IPS-20b (cell line): ENCODE results near the gene EXOG.

Source experiments
- H3K27ac ChIP-seq: one replicate; pipeline ENCODE4 v1.5.1; 2013; ENCODE audit warnings: low read length
- H3K27me3 ChIP-seq: 2 replicates; pipeline ENCODE4 v1.6.1; 2013; ENCODE audit warnings: mild to moderate bottlenecking, low read length, inconsistent platforms; ENCODE audit not compliant: insufficient read depth
- H3K36me3 ChIP-seq: 2 replicates; pipeline ENCODE4 v1.6.1; 2013; ENCODE audit warnings: low read depth, mild to moderate bottlenecking, inconsistent platforms, low read length, moderate library complexity; ENCODE audit not compliant: insufficient read depth
- H3K4me1 ChIP-seq: 2 replicates; pipeline ENCODE4 v1.6.1; 2013; ENCODE audit warnings: mild to moderate bottlenecking, control low read depth, inconsistent platforms, low read length, moderate library complexity; ENCODE audit not compliant: insufficient read depth
- H3K4me3 ChIP-seq: 2 replicates; pipeline ENCODE4 v1.5.1; 2013; ENCODE audit warnings: mild to moderate bottlenecking, low read length, inconsistent platforms
- H3K9ac ChIP-seq: 2 replicates; pipeline ENCODE4 v1.6.1; 2013; ENCODE audit warnings: low read depth, mild to moderate bottlenecking, inconsistent platforms, low read length, moderate library complexity
- H3K9me3 ChIP-seq: 2 replicates; pipeline ENCODE4 v1.6.1; 2013; ENCODE audit warnings: mild to moderate bottlenecking, low read depth, low read length, inconsistent platforms; ENCODE audit not compliant: insufficient read depth

The EXOG gene, protein sequence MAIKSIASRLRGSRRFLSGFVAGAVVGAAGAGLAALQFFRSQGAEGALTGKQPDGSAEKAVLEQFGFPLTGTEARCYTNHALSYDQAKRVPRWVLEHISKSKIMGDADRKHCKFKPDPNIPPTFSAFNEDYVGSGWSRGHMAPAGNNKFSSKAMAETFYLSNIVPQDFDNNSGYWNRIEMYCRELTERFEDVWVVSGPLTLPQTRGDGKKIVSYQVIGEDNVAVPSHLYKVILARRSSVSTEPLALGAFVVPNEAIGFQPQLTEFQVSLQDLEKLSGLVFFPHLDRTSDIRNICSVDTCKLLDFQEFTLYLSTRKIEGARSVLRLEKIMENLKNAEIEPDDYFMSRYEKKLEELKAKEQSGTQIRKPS

DNA sequence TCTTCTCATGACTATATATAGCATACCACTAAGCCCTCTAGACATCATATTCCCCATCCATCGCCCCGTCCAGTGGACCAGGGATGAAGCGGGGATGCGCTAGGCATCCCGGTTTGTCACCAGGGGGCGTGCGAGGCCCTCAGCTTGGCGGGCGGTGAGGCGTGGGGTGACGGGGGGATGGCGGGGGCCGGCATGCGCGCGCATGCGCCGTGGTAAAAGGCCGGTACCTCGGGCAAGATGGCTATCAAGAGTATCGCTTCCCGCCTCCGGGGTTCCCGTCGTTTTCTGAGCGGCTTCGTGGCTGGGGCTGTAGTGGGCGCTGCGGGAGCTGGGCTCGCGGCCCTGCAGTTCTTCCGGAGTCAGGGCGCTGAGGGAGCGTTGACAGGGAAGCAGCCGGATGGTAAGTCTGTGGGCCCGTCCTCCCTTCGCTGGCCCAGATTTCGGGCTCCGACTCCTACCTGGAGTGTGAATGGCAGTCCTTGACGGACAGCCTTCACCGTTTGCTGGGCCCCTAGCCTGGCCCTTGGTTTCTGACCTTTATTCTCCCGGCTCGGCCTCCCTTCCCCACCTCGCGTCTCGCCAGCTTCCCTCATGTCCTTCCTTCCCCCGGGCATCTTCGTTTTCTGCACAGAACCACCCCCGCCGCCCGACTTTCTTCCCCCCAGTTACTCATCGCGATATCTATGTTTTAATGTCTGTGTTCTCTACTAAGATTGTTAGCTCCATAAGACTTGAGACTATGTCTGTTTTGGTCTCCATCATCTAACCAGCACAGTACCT, at the start of gene EXOG:
TSS of gene EXOG (plus strand) at position 210 of the 780 bp plus-strand sequence. CDS start at position 238, 28 bp downstream.
- no peaks in the 10 kb centered on the region for H3K9me3 ChIP-seq
- peak within 1 kb of the TSS; percentile 90 for H3K4me3 ChIP-seq
- peak within 1 kb of the TSS; percentile 46 for H3K27ac ChIP-seq
- H3K9ac ChIP-seq = peak within 1 kb of the TSS; percentile 90
- H3K4me1 ChIP-seq = no peaks in the 10 kb centered on the region; the same call in 1 of the 2 replicates
- no peaks in the 10 kb centered on the region for H3K27me3 ChIP-seq
- peaks cover 35% of the 10 kb centered on the region for H3K36me3 ChIP-seq

DNA sequence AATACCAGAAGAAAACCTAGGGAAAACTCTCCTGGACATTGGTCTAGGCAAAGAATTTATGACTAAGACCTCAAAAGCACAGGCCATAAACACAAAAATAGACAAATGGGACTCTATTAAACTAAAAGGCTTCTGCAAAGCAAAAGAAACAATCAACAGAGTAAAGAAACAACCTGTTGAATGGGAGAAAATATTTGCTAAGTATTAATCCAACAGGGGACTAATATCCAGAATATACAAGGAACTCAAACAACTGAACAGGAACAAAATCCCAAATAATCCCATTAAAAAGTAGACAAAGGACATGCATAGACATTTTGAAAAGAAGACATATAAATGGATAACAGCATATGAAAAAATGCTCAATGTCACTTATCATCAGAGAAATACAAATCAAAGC, 49.3 kb upstream of the EXOG start:
- no peaks in the 10 kb centered on the region for H3K27me3 ChIP-seq
- H3K9ac ChIP-seq = no peak overlapping the region
- H3K4me1 ChIP-seq = no peaks in the 10 kb centered on the region
- no peaks in the 10 kb centered on the region for H3K36me3 ChIP-seq
- H3K27ac ChIP-seq = no peak overlapping the region
- H3K9me3 ChIP-seq = no peaks in the 10 kb centered on the region
- no peak overlapping the region for H3K4me3 ChIP-seq

DNA sequence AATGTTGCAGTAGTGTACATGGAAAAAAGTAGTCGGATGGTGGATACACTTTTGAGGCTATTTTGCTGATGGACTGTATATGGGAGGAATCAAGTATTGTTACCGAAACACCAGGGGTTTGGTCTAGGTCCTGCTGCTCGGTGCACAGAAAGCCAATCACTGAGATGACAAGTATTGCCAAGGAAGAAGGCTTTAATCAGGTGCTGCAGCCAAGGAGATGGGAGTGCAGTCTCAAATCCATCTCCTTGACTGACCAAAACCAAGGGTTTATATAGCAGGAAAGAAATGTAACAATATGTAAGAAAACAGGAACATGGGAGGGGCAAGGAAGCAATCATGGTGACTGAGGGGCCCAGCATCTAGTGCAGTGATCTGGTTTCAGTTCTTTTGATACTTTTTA, 45.3 kb upstream of the EXOG start:
- no peaks in the 10 kb centered on the region for H3K36me3 ChIP-seq
- no peaks in the 10 kb centered on the region for H3K27me3 ChIP-seq
- H3K4me3 ChIP-seq = no peak overlapping the region
- H3K9ac ChIP-seq = no peak overlapping the region
- no peaks in the 10 kb centered on the region for H3K9me3 ChIP-seq
- H3K27ac ChIP-seq = no peak overlapping the region
- H3K4me1 ChIP-seq = peaks cover 9% of the 10 kb centered on the region

DNA sequence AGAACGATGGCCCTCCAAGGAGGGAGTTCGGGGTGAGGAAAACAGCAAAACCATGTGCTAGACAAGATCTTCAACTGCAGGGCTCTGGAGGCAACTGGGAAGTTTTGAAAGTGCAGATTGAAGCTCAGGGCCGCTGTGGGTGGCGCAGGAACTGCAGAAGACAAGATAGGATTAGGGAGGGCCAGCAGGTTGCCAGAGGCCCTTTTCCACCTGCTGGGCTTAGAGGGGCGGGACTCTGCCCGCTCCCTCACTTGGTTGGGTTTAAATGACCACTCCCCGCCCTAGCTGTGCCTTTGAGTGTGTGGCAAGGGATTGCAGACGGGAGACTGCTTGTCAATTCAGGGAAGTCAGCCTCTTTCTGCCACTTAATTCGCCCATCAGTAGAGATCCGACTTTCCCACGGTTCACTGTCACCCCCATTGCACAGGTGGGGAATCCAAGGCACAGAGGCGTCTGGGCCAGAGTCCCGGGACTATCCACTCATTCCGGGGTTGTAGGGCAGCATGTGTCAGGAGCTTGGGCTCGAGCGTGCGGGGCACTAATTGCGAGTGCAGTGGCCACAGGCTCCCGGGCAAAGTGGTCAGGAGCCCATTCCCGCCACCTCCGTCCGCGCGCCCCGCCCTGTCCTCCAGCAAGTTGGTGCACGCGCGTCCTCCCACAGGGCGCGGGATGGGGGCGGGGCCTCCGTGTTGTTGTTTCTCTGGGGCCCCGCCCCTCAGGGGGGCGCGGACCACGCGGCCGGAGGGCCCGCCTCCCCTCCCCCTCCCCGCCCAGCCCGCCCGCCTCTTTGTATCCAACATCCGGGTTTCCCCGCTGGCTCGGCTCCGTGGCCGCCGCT, 42.8 kb upstream of the EXOG start, which contains the start of gene ACVR2B:
TSS of gene ACVR2B (plus strand) at position 816 of the 838 bp plus-strand sequence. CDS start 433 bp downstream, outside the sequence.
- no peaks in the 10 kb centered on the region for H3K9me3 ChIP-seq
- peak within 1 kb of the TSS; percentile 100 for H3K9ac ChIP-seq
- peak within 1 kb of the TSS; percentile 93 for H3K4me3 ChIP-seq
- peak within 1 kb of the TSS; percentile 94 for H3K27ac ChIP-seq
- H3K4me1 ChIP-seq = peaks cover 17% of the 10 kb centered on the region
- no peaks in the 10 kb centered on the region for H3K36me3 ChIP-seq
- no peaks in the 10 kb centered on the region for H3K27me3 ChIP-seq

DNA sequence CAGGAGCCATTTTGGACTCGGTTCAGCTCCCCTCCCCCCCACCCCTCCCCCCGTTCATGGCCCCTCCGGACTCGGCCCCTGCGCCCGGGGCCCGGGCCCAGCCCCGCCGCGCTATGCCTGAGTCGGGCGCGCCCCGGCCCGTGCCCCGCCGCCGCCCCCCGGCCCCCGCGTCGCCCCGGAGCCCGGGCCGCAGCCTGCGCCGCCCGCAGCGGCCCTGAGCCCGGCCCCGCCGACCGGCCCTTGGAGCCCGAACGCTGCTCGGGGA, 42.3 kb upstream of the EXOG start:
- H3K4me1 ChIP-seq = peaks cover 17% of the 10 kb centered on the region
- H3K27me3 ChIP-seq = no peaks in the 10 kb centered on the region
- H3K27ac ChIP-seq = peak overlapping the region; percentile 94
- peak overlapping the region; percentile 100 for H3K9ac ChIP-seq
- H3K9me3 ChIP-seq = no peaks in the 10 kb centered on the region
- peak overlapping the region; percentile 93; the same call in 1 of the 2 replicates for H3K4me3 ChIP-seq
- no peaks in the 10 kb centered on the region for H3K36me3 ChIP-seq

DNA sequence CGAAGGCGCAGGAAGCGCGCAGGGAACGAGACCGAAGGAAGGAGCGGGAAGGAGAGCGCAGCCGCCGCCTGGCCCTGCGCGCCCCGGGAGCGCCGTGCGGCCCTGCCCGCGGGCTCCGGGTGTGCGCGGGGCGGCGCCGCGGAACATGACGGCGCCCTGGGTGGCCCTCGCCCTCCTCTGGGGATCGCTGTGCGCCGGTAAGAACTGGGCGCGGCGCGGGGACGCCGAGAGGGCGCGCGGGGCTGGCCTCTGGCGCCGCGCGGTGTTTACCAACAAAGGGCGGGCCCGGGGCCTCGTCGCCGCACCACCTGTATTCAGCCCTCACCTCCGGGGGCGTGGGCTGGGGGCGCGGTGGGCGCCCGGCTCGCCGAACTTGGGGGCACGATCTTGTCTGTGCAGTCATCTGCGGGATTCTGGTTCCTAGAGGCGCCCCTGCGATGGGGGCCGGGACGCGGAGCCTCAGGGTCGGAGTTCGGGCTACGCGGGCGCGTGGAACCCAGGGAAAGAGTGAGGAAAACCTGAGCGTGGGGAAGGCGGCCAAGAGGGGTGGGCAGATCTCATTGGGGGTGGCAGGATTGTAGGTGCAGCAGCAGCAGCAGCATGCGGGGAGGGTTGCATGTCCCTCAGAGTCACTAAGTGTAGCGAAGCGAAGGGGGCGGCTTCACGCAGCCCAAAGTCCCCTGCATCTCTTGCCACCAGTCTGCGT, 41.8 kb upstream of the EXOG start:
- Histone ChIP-seq H3K9ac (peak overlapping the region; percentile 100), H3K9me3 (no peaks in the 10 kb centered on the region), H3K36me3 (no peaks in the 10 kb centered on the region), H3K4me1 (peaks cover 17% of the 10 kb centered on the region), H3K27me3 (no peaks in the 10 kb centered on the region), H3K27ac (peak overlapping the region; percentile 94), H3K4me3 (peak overlapping the region; percentile 93)

DNA sequence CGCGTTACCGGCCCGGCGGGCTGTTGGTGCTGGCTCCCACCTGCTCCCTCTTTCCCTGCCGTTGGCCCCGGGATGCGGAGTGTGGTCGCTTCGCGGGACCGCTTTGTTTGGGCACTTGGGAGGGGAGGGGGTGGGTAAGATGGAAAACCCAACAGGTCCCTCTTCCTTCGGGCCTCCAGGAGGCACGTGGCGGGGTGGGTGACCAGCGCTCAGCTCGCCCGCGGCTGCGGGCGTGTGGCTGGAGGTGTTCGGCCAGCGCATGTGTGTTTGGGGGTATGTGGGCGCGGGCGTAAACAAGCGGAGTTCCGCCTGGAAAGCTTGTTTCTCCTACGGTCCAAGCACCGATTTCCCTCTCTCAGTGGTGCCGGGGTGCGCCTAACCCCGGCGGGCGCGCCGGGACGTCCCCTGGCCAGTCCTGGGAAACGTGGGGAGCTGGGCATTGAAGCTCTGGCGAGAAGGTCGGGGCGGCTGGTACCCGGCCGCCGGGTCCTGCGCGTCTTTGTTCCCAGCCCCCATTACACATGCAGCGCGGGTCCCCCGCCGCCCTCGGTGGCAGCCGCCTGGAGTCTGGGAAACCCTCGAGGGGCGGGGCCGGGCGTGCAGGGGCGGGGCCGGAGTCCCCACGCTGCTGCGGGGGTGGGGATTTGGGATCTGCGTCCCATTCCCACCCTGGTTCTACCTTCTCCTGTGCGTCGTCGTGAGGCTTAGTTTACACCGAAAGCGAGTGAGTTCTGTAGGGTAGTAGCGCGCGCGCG, 41.1 kb upstream of the EXOG start:
- Histone ChIP-seq H3K36me3 (no peaks in the 10 kb centered on the region), H3K9me3 (no peaks in the 10 kb centered on the region), H3K27ac (peak overlapping the region; percentile 94), H3K4me1 (peaks cover 17% of the 10 kb centered on the region), H3K4me3 (peak overlapping the region; percentile 93), H3K9ac (peak overlapping the region; percentile 100), H3K27me3 (no peaks in the 10 kb centered on the region)

DNA sequence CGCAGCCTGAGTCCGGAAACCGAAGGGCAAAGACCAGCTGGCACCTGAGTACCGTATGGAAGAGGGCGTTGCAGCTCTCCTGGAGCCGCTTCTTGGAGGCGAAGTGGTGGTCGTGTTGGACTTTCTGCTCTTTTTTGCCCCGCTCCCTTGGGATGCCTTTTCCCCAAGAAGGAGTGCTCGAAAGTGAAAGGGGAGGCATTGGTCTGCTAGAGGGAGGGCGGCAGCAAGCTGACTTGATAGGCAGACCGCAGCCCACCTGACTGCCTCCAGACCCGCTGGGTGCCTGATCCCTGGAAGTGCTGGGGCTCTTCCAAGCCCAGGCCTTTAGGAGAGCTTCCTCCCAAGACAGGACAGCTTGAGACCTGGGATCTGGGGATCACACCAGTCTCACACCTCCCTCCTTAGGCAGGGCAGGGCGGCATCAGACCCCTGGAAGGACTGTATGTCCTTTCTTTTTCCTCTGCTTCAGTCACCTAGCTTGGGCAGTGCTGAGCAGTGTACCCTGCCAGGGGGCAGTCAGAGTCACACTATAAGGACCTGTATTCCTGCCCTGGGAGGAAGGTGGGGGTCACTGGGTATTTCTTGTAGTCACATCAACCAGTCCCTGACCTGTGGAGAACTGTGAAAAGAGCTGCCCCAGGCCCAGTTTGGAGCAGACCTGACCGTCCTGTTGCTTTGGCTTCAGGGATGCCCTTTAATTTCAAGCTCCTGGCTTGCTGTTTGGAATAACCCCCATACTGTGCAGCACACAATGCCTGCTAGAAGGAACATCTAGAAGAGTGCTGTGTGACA, 40.3 kb upstream of the EXOG start:
- H3K4me1 ChIP-seq = peaks cover 17% of the 10 kb centered on the region
- H3K36me3 ChIP-seq = no peaks in the 10 kb centered on the region
- H3K27ac ChIP-seq = peak overlapping the region; percentile 9
- H3K4me3 ChIP-seq = peak overlapping the region; percentile 93
- H3K9me3 ChIP-seq = no peaks in the 10 kb centered on the region
- H3K9ac ChIP-seq = peak overlapping the region; percentile 100
- no peaks in the 10 kb centered on the region for H3K27me3 ChIP-seq

DNA sequence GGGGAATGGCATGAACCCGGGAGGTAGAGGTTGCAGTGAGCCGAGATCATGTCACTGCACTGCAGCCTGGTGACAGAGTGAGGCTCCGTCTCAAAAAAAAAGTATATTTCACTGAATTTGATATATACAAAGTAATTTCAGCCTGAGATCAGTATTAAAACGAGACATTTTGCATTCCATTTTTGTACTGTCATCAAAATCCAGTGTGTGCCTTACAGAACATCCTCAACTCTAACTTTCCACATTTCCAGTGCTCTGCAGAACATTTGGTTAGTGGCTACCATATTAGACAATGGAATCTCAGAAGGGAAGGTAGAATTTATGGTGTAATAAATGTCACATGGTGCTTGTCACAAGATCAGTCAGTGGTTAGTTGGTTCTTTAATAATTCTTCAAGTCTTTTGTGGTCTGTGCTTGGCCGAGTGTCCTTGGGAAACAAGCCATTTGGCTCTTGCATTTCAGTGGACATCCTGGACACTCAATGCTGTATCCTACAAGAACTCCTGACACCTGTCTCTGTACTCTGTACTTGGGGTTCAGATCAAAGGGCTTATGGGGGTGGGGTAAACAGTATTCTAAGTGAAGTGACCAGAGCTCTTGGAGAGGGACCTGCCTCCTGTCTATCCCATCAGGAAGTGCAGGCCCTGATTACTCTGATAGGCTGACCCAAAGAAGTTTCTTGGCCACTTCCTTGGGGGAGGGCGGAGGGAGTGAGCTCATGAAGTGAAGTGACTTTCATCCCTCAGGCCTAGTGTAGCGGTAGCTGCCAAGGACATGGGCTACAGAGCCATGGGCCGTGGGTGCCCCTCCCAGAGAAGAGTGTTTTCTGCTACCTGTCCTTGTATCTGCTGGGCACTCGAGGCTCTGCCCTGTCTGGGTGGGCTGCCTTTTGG, 38.8 kb upstream of the EXOG start:
- H3K9me3 ChIP-seq = no peaks in the 10 kb centered on the region
- H3K4me1 ChIP-seq = peaks cover 15% of the 10 kb centered on the region
- no peak overlapping the region for H3K27ac ChIP-seq
- H3K4me3 ChIP-seq = no peak overlapping the region
- H3K27me3 ChIP-seq = no peaks in the 10 kb centered on the region
- no peaks in the 10 kb centered on the region for H3K36me3 ChIP-seq
- no peak overlapping the region for H3K9ac ChIP-seq
